ENCODE data around the gene SYCP3.

GRCh38 chr12:101746196-101746595 is 6.9 kb upstream of the SYCP3 start:
- no peak for TF ChIP-seq CTCF (IDR thresholded peaks at IDR 0.05; ENCODE audit: low read depth, low read length, poor library complexity, severe bottlenecking)
- no peak for TF ChIP-seq EZH2phosphoT487 (IDR thresholded peaks at IDR 0.05; ENCODE audit: borderline replicate concordance, low read length)
